OCI-LY1 (cell line): ENCODE measurements around the gene IZUMO2.

Source experiments
- H2AFZ ChIP-seq: fragments of 200-600 bp; sonication (generic), shearing (Covaris generic); 2 replicates; pipeline ENCODE4 v1.6.0; 2014; ENCODE audit warnings: antibody characterized with exemption, mild to moderate bottlenecking, low read length
- H3F3A ChIP-seq: fragments of 200-600 bp; sonication (generic), shearing (Covaris generic); 2 replicates; pipeline ENCODE4 v1.6.0; 2014; ENCODE audit warnings: mild to moderate bottlenecking, antibody characterized with exemption, low read length, moderate library complexity; ENCODE audit not compliant: insufficient read depth
- H3K27ac ChIP-seq: fragments of 200-600 bp; sonication (generic); 2 replicates; pipeline ENCODE4 v1.5.1; 2014; ENCODE audit warnings: low read length, mixed run types, mild to moderate bottlenecking, low read depth; ENCODE audit not compliant: poor library complexity, severe bottlenecking
- H3K27me3 ChIP-seq: fragments of 200-600 bp; sonication (generic); 2 replicates; pipeline ENCODE4 v1.6.0; 2014; ENCODE audit warnings: antibody characterized with exemption, mild to moderate bottlenecking, low read length, moderate library complexity; ENCODE audit not compliant: insufficient read depth
- H3K36me3 ChIP-seq: fragments of 200-600 bp; sonication (generic); 2 replicates; pipeline ENCODE4 v1.6.1; 2014; ENCODE audit warnings: mild to moderate bottlenecking, antibody characterized with exemption, low read length, moderate library complexity, mixed read lengths; ENCODE audit not compliant: insufficient read depth
- H3K4me1 ChIP-seq: fragments of 200-600 bp; sonication (generic); 2 replicates; pipeline ENCODE4 v1.5.1; 2014; ENCODE audit warnings: mild to moderate bottlenecking, low read length, moderate library complexity; ENCODE audit not compliant: insufficient read depth, severe bottlenecking
- H3K4me2 ChIP-seq: fragments of 200-600 bp; sonication (generic), shearing (Covaris generic); 2 replicates; pipeline ENCODE4 v1.6.1; 2014; ENCODE audit warnings: low read length
- H3K4me3 ChIP-seq: fragments of 200-600 bp; sonication (generic); 2 replicates; pipeline ENCODE4 v1.5.1; 2014; ENCODE audit warnings: low read length, low read depth, mild to moderate bottlenecking, mixed read lengths; ENCODE audit not compliant: poor library complexity, severe bottlenecking
- H3K79me2 ChIP-seq: fragments of 200-600 bp; shearing (Covaris generic); 2 replicates; pipeline ENCODE4 v1.6.1; 2016; ENCODE audit warnings: mixed run types, low read length, mixed read lengths; ENCODE audit not compliant: insufficient read depth
- H3K9ac ChIP-seq: fragments of 200-600 bp; sonication (generic), shearing (Covaris generic); 2 replicates; pipeline ENCODE4 v1.6.1; 2014; ENCODE audit warnings: mild to moderate bottlenecking, low read length, mixed read lengths
- H3K9me2 ChIP-seq: fragments of 200-600 bp; sonication (generic), shearing (Covaris generic); 2 replicates; pipeline ENCODE4 v1.6.1; 2014; ENCODE audit warnings: low read depth, mild to moderate bottlenecking, low read length, mixed read lengths
- H3K9me3 ChIP-seq: fragments of 200-600 bp; shearing (Covaris generic); 2 replicates; pipeline ENCODE4 v1.6.1; 2014; ENCODE audit warnings: low read length, mixed read lengths
- H4K20me1 ChIP-seq: fragments of 200-600 bp; sonication (generic), shearing (Covaris generic); 2 replicates; pipeline ENCODE4 v1.6.0; 2016; ENCODE audit warnings: mild to moderate bottlenecking, low read length; ENCODE audit not compliant: insufficient read depth
- CTCF ChIP-seq: fragments of 200-600 bp; sonication (generic), shearing (Covaris generic); IDR thresholded peaks from 2 replicates; pipeline ENCODE4 v1.5.1; 2017; ENCODE audit warnings: mild to moderate bottlenecking, antibody characterized with exemption, low read length, moderate library complexity, mixed read lengths
- EZH2 ChIP-seq: fragments of 200-600 bp; sonication (generic), shearing (Covaris generic); IDR thresholded peaks from 2 replicates; pipeline ENCODE4 v1.8.0; 2017; ENCODE audit warnings: borderline replicate concordance, mixed run types, mild to moderate bottlenecking, antibody characterized with exemption, low read length, moderate library complexity, mixed read lengths

Gene IZUMO2

GRCh38 chr19:50202962-50203280 lies 39.8 kb upstream of the IZUMO2 start:
- Histone ChIP-seq H4K20me1 (no peaks in the 10 kb centered on the region), H3K9me2 (no peaks in the 10 kb centered on the region), H3K36me3 (no peaks in the 10 kb centered on the region), H3K9me3 (no peaks in the 10 kb centered on the region), H3F3A (no peaks in the 10 kb centered on the region), H2AFZ (no peak overlapping the region), H3K4me2 (no peak overlapping the region), H3K4me3 (no peak overlapping the region), H3K4me1 (no peaks in the 10 kb centered on the region), H3K9ac (no peak overlapping the region), H3K27ac (no peak overlapping the region), H3K79me2 (no peaks in the 10 kb centered on the region), H3K27me3 (no peaks in the 10 kb centered on the region)
- TF ChIP-seq EZH2 (no peak), CTCF (no peak)

DNA sequence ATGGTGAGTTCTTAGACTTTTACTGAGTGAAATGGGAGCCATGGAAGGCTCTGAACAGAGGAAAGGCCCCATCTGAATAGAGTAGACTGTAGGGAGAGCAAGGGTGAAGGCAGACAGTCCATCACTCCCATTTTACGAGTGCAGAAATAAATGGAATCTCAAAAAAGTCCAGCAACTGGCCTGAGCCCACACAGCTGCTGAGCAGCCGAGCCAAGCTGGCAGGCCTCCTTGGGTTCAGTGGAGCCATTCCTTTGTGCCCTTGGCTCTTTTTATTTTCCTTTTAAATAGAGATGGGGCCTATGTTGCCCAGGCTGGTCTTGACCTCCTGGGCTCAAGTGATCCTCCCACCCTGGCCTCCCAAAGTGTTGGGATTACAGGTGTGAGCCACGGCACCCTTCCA lies 39.3 kb upstream of the IZUMO2 start:
- no peak overlapping the region for H3K4me3 ChIP-seq
- no peak overlapping the region for H3K9ac ChIP-seq
- H3K36me3 ChIP-seq = no peaks in the 10 kb centered on the region
- no peak for TF ChIP-seq CTCF
- TF ChIP-seq EZH2 = no peak
- H3K79me2 ChIP-seq = no peaks in the 10 kb centered on the region
- H3K9me3 ChIP-seq = no peaks in the 10 kb centered on the region
- H3K4me2 ChIP-seq = no peak overlapping the region
- no peaks in the 10 kb centered on the region for H3K27me3 ChIP-seq
- H3K9me2 ChIP-seq = no peaks in the 10 kb centered on the region
- H3F3A ChIP-seq = no peaks in the 10 kb centered on the region
- H4K20me1 ChIP-seq = no peaks in the 10 kb centered on the region
- H2AFZ ChIP-seq = no peak overlapping the region
- no peak overlapping the region for H3K27ac ChIP-seq
- H3K4me1 ChIP-seq = no peaks in the 10 kb centered on the region

- H3K4me3 ChIP-seq = no peak overlapping the region
- no peaks in the 10 kb centered on the region for H3F3A ChIP-seq
- no peaks in the 10 kb centered on the region for H3K9me3 ChIP-seq
- TF ChIP-seq EZH2 (no peak), CTCF (no peak)
- no peak overlapping the region for H3K9ac ChIP-seq
- H3K27ac ChIP-seq = no peak overlapping the region
- no peaks in the 10 kb centered on the region for H3K36me3 ChIP-seq
- H3K79me2 ChIP-seq = no peaks in the 10 kb centered on the region
- H4K20me1 ChIP-seq = no peaks in the 10 kb centered on the region
- H3K27me3 ChIP-seq = no peaks in the 10 kb centered on the region
- no peaks in the 10 kb centered on the region for H3K9me2 ChIP-seq
- H2AFZ ChIP-seq = no peak overlapping the region
- no peak overlapping the region for H3K4me2 ChIP-seq
- no peaks in the 10 kb centered on the region for H3K4me1 ChIP-seq
These were observed 36.1 kb upstream of the IZUMO2 start for GRCh38 chr19:50199259-50199555.
